HFFc6 (cell line): ENCODE results near the gene ZNFX1. TPM values are rescaled to one million over a fixed set of nuclear protein-coding genes. Genes with fewer than 3 reads are reported as not detected.

Source experiments
- DNase-seq: peaks from one replicate; pipeline ENCODE4 v3.0.0-alpha.2; 2018
- H3K27ac Mint-ChIP-seq: 2 replicates; pipeline ENCODE4 v1.8.0; 2020; ENCODE audit warnings: mild to moderate bottlenecking, mixed read lengths
- H3K27me3 Mint-ChIP-seq: 2 replicates; pipeline ENCODE4 v1.8.0; 2021; ENCODE audit warnings: mild to moderate bottlenecking, moderate library complexity, mixed read lengths; ENCODE audit not compliant: insufficient read depth
- H3K36me3 Mint-ChIP-seq: 2 replicates; pipeline ENCODE4 v1.8.0; 2021; ENCODE audit warnings: low read depth, mixed read lengths
- H3K4me1 Mint-ChIP-seq: 2 replicates; pipeline ENCODE4 v1.8.0; 2020; ENCODE audit warnings: low read depth, mixed read lengths
- H3K4me3 Mint-ChIP-seq: 2 replicates; pipeline ENCODE4 v1.8.0; 2020; ENCODE audit warnings: mild to moderate bottlenecking, moderate library complexity, mixed read lengths
- H3K9me3 Mint-ChIP-seq: 2 replicates; pipeline ENCODE4 v1.8.0; 2020; ENCODE audit warnings: mild to moderate bottlenecking, mixed read lengths
- CTCF ChIP-seq: fragments of 200-600 bp; sonication (generic); IDR thresholded peaks from 2 replicates; pipeline ENCODE4 v1.5.0; 2021; ENCODE audit warnings: antibody characterized with exemption, mild to moderate bottlenecking
- total RNA-seq, 6 experiments: library from RNA; stranded (reverse); fragmentation: NEBNext Ultra II Directional; extraction: Animal tissue kit (Norgen Biotek cat#: 25700); gene quantifications; 2 replicates in 1 of 6; 3 replicates in 5 of 6; pipeline ENCODE4 v1.2.3, GENCODE V29; 2021

ZNFX1 gene
- total RNA-seq, 6 experiments from 2014 or later = 36.1 to 41.0 (median 38.7) TPM

- H3K36me3 Mint-ChIP-seq = peaks cover 29% of the 10 kb centered on the region
- no peak overlapping the region for H3K27ac Mint-ChIP-seq
- no peak for TF ChIP-seq CTCF
- no peaks in the 10 kb centered on the region for H3K4me1 Mint-ChIP-seq
- H3K4me3 Mint-ChIP-seq = no peak overlapping the region
- no peaks in the 10 kb centered on the region; the same call in 1 of the 2 replicates for H3K27me3 Mint-ChIP-seq
- H3K9me3 Mint-ChIP-seq = no peaks in the 10 kb centered on the region
- DNase-seq = no peak
Measured at GRCh38 chr20:49237531-49237930, 40.3 kb downstream of the ZNFX1 start.

GRCh38 chr20:49236301-49236700 lies 41.6 kb downstream of the ZNFX1 start:
- Mint-ChIP-seq H3K9me3 (no peaks in the 10 kb centered on the region), H3K4me3 (no peak overlapping the region), H3K27ac (no peak overlapping the region), H3K4me1 (peaks cover under 1% of the 10 kb centered on the region; the same call in 1 of the 2 replicates), H3K36me3 (peaks cover 25% of the 10 kb centered on the region), H3K27me3 (no peaks in the 10 kb centered on the region; the same call in 1 of the 2 replicates)
- no peak for TF ChIP-seq CTCF
- DNase-seq = no peak

- H3K9me3 Mint-ChIP-seq = no peaks in the 10 kb centered on the region
- peaks cover 25% of the 10 kb centered on the region for H3K36me3 Mint-ChIP-seq
- no peak overlapping the region for H3K4me3 Mint-ChIP-seq
- H3K27ac Mint-ChIP-seq = no peak overlapping the region
- no peak for TF ChIP-seq CTCF
- DNase-seq = no peak
- H3K27me3 Mint-ChIP-seq = no peaks in the 10 kb centered on the region; the same call in none of the 2 replicates
- peaks cover 11% of the 10 kb centered on the region; the same call in 1 of the 2 replicates for H3K4me1 Mint-ChIP-seq
Measured at GRCh38 chr20:49234831-49235230, 43.0 kb downstream of the ZNFX1 start.

GRCh38 chr20:49233226-49233625 lies 44.6 kb downstream of the ZNFX1 start:
- H3K36me3 Mint-ChIP-seq = peaks cover 25% of the 10 kb centered on the region

GRCh38 chr20:49231471-49231870 lies 46.4 kb downstream of the ZNFX1 start:
- Mint-ChIP-seq H3K9me3 (no peaks in the 10 kb centered on the region), H3K4me3 (no peak overlapping the region), H3K27me3 (no peaks in the 10 kb centered on the region; the same call in none of the 2 replicates), H3K4me1 (peaks cover 11% of the 10 kb centered on the region; the same call in 1 of the 2 replicates), H3K27ac (no peak overlapping the region), H3K36me3 (peaks cover 20% of the 10 kb centered on the region)
- TF ChIP-seq CTCF = no peak
- no peak for DNase-seq

More at GRCh38 chr20:49233226-49233625, 44.6 kb downstream of the ZNFX1 start:
- H3K9me3 Mint-ChIP-seq = no peaks in the 10 kb centered on the region
- H3K27ac Mint-ChIP-seq = no peak overlapping the region
- H3K4me3 Mint-ChIP-seq = no peak overlapping the region
- no peaks in the 10 kb centered on the region; the same call in none of the 2 replicates for H3K27me3 Mint-ChIP-seq
- no peak for DNase-seq
- TF ChIP-seq CTCF = no peak
- peaks cover 11% of the 10 kb centered on the region; the same call in 1 of the 2 replicates for H3K4me1 Mint-ChIP-seq
